ENCODE results near the gene AP1AR.

DNA sequence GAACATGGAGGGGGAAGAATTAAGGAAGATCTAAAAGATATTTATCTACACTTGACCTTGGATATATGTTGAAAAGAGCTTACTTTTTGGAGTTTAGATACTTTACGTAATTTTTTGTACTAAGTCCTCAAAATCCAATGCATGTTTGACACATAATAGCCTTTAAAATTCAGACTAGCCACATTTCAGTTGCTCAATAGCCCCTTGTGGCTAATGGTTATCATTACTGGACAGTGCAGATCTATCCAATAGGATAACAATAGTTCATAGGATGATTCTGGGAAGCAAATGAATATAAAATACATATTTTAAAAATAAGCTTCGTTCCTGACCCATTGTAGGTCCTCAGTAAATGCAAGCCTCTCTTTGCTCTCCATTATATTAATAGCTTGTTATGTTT, 13.8 kb downstream of the AP1AR start:
- TF ChIP-seq, protein P1, sequence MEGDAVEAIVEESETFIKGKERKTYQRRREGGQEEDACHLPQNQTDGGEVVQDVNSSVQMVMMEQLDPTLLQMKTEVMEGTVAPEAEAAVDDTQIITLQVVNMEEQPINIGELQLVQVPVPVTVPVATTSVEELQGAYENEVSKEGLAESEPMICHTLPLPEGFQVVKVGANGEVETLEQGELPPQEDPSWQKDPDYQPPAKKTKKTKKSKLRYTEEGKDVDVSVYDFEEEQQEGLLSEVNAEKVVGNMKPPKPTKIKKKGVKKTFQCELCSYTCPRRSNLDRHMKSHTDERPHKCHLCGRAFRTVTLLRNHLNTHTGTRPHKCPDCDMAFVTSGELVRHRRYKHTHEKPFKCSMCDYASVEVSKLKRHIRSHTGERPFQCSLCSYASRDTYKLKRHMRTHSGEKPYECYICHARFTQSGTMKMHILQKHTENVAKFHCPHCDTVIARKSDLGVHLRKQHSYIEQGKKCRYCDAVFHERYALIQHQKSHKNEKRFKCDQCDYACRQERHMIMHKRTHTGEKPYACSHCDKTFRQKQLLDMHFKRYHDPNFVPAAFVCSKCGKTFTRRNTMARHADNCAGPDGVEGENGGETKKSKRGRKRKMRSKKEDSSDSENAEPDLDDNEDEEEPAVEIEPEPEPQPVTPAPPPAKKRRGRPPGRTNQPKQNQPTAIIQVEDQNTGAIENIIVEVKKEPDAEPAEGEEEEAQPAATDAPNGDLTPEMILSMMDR (IDR thresholded peaks at IDR 0.05) = no peak
- no peak for TF ChIP-seq POLR2AphosphoS5 (IDR thresholded peaks at IDR 0.05)
- no peak for TF ChIP-seq EP300 (IDR thresholded peaks at IDR 0.05)
- no peak for TF ChIP-seq POLR2A (IDR thresholded peaks at IDR 0.05)

Measured in suprapubic skin (tissue), 4 donors.